IMR-90 (cell line): Measurements from ENCODE around the gene RADIL. TPM values are rescaled to one million over a fixed set of nuclear protein-coding genes. Genes with fewer than 3 reads are reported as not detected.

Source experiments
- ATAC-seq: fragments of 200-7000 bp; cut with Tn5 transposase; 2 replicates; pipeline ENCODE4 v1.9.1; 2020; ENCODE audit warnings: low read depth, mild to moderate bottlenecking, moderate library complexity
- BruUV-seq: library from RNA; stranded (reverse); fragments of 400-500 nt; replicated peaks from 2 replicates; lab custom pipeline; 2021; lab: Mats Ljungman, UMichigan
- CTCF ChIA-PET: fragments of 300-600 bp; formaldehyde crosslinking; extraction: SDS; loops from one replicate; lab custom pipeline; 2021; ENCODE audit warnings: antibody characterized with exemption; lab: Yijun Ruan, JAX
- POLR2A ChIA-PET: fragments of 300-600 bp; sonication (Branson Sonifier 250); formaldehyde crosslinking; loops from one replicate; lab custom pipeline; 2022; ENCODE audit warnings: antibody characterized with exemption; ENCODE audit not compliant: unreplicated experiment; lab: Charles Lee
- DNase-seq: peaks from one replicate; pipeline ENCODE4 v3.0.0; 2013
- H2AFZ ChIP-seq: replicated peaks from 2 replicates; pipeline ENCODE3; 2013; ENCODE audit warnings: low read length, mild to moderate bottlenecking; ENCODE audit not compliant: poor library complexity
- H2AK5ac ChIP-seq: 2 replicates; pipeline ENCODE4 v1.6.1; 2013; ENCODE audit warnings: low read depth, low read length, inconsistent platforms
- H2AK9ac ChIP-seq: replicated peaks from 2 replicates; pipeline ENCODE3; 2013; ENCODE audit warnings: mild to moderate bottlenecking, low read depth, low read length, moderate library complexity; ENCODE audit not compliant: poor library complexity
- H2BK120ac ChIP-seq: 2 replicates; pipeline ENCODE4 v1.6.1; 2013; ENCODE audit warnings: low read depth, low read length, inconsistent platforms
- H2BK15ac ChIP-seq: 3 replicates; pipeline ENCODE4 v1.6.1; 2013; ENCODE audit warnings: low read depth, low read length, inconsistent platforms
- H2BK20ac ChIP-seq: 2 replicates; pipeline ENCODE4 v1.6.1; 2013; ENCODE audit warnings: low read depth, mild to moderate bottlenecking, inconsistent platforms, low read length, moderate library complexity
- H2BK5ac ChIP-seq: 2 replicates; pipeline ENCODE4 v1.6.1; 2013; ENCODE audit warnings: mild to moderate bottlenecking, low read depth, low read length, inconsistent platforms; ENCODE audit not compliant: poor library complexity, severe bottlenecking
- H3K14ac ChIP-seq: replicated peaks from 2 replicates; pipeline ENCODE4 v1.6.1; 2013; ENCODE audit warnings: low read depth, low read length, inconsistent platforms
- H3K18ac ChIP-seq: 2 replicates; pipeline ENCODE4 v1.6.1; 2013; ENCODE audit warnings: low read depth, low read length, control low read depth
- H3K23ac ChIP-seq: 2 replicates; pipeline ENCODE4 v1.6.1; 2013; ENCODE audit warnings: low read depth, low read length, inconsistent platforms
- H3K27ac ChIP-seq: 2 replicates; pipeline ENCODE4 v1.5.1; 2013; ENCODE audit warnings: mild to moderate bottlenecking, control low read depth, low read length; ENCODE audit not compliant: insufficient read depth
- H3K27me3 ChIP-seq: 2 replicates; pipeline ENCODE4 v1.6.1; 2013; ENCODE audit warnings: low read length; ENCODE audit not compliant: control insufficient read depth, insufficient read depth
- H3K36me3 ChIP-seq: 2 replicates; pipeline ENCODE4 v1.6.1; 2013; ENCODE audit warnings: low read length, mixed read lengths; ENCODE audit not compliant: control insufficient read depth, insufficient read depth
- H3K4ac ChIP-seq: 2 replicates; pipeline ENCODE4 v1.6.1; 2013; ENCODE audit warnings: low read depth, low read length, inconsistent platforms
- H3K4me1 ChIP-seq: 2 replicates; pipeline ENCODE4 v1.6.1; 2013; ENCODE audit warnings: low read length, mixed read lengths; ENCODE audit not compliant: control insufficient read depth, insufficient read depth
- H3K4me2 ChIP-seq: 2 replicates; pipeline ENCODE4 v1.6.1; 2013; ENCODE audit warnings: low read depth, mild to moderate bottlenecking, control low read depth, low read length, moderate library complexity
- H3K4me3 ChIP-seq: 2 replicates; pipeline ENCODE4 v1.5.1; 2013; ENCODE audit warnings: low read depth, mild to moderate bottlenecking, control low read depth, low read length, moderate library complexity; ENCODE audit not compliant: insufficient read depth
- H3K56ac ChIP-seq: 2 replicates; pipeline ENCODE4 v1.6.1; 2013; ENCODE audit warnings: low read length, inconsistent platforms; ENCODE audit not compliant: insufficient read depth; ENCODE audit errors: extremely low read depth
- H3K79me1 ChIP-seq, 2 experiments: 2 replicates each; pipeline ENCODE4 v1.6.1; 2013; ENCODE audit warnings: low read length in 2 of 2, inconsistent platforms in 1 of 2, low read depth in 1 of 2
- H3K9ac ChIP-seq: 2 replicates; pipeline ENCODE4 v1.6.1; 2013; ENCODE audit warnings: low read depth, low read length, control low read depth
- H3K9me1 ChIP-seq: 2 replicates; pipeline ENCODE4 v1.6.1; 2013; ENCODE audit warnings: low read length, inconsistent platforms; ENCODE audit not compliant: insufficient read depth
- H3K9me3 ChIP-seq: 2 replicates; pipeline ENCODE4 v1.6.1; 2013; ENCODE audit warnings: low read length; ENCODE audit not compliant: control insufficient read depth, insufficient read depth
- H4K20me1 ChIP-seq: 2 replicates; pipeline ENCODE4 v1.6.1; 2013; ENCODE audit warnings: low read length, inconsistent platforms; ENCODE audit not compliant: insufficient read depth
- H4K5ac ChIP-seq: 2 replicates; pipeline ENCODE4 v1.6.1; 2013; ENCODE audit warnings: mild to moderate bottlenecking, low read depth, low read length, control low read depth
- H4K8ac ChIP-seq, 2 experiments: 2 replicates each; pipeline ENCODE4 v1.6.1; 2013; ENCODE audit warnings: low read depth in 2 of 2, low read length in 2 of 2, control low read depth in 1 of 2, inconsistent platforms in 1 of 2
- H4K91ac ChIP-seq: 2 replicates; pipeline ENCODE4 v1.6.1; 2013; ENCODE audit warnings: low read depth, low read length, inconsistent platforms; ENCODE audit not compliant: insufficient read depth
- CEBPB ChIP-seq: IDR thresholded peaks from 2 replicates; pipeline ENCODE4 v1.6.1; 2012; ENCODE audit warnings: low read depth, low read length, improper control_type of control experiment
- FOS ChIP-seq: fragments of 150-350 bp; IDR thresholded peaks from 2 replicates; pipeline ENCODE4 v1.6.1; 2016; ENCODE audit warnings: low read depth, low read length
- MAFK ChIP-seq: IDR thresholded peaks from 2 replicates; pipeline ENCODE4 v1.6.1; 2012; ENCODE audit warnings: low read depth, low read length, improper control_type of control experiment
- MAZ ChIP-seq: IDR thresholded peaks from 2 replicates; pipeline ENCODE4 v1.6.1; 2012; ENCODE audit warnings: low read depth, mild to moderate bottlenecking, low read length, improper control_type of control experiment, moderate library complexity, borderline replicate concordance
- NFE2L2 ChIP-seq: fragments of 150-350 bp; IDR thresholded peaks from 2 replicates; pipeline ENCODE4 v1.6.1; 2016; ENCODE audit warnings: low read depth, mild to moderate bottlenecking, low read length
- RAD21 ChIP-seq: IDR thresholded peaks from 2 replicates; pipeline ENCODE4 v1.6.1; 2012; ENCODE audit warnings: low read length, improper control_type of control experiment
- RCOR1 ChIP-seq: IDR thresholded peaks from 2 replicates; pipeline ENCODE4 v1.6.1; 2012; ENCODE audit warnings: mild to moderate bottlenecking, low read length, improper control_type of control experiment; ENCODE audit not compliant: insufficient replicate concordance
- RFX5 ChIP-seq: IDR thresholded peaks from 2 replicates; pipeline ENCODE4 v1.8.0; 2012; ENCODE audit warnings: low read depth, mild to moderate bottlenecking, low read length, moderate library complexity
- SMC3 ChIP-seq: fragments of 150-350 bp; IDR thresholded peaks from 2 replicates; pipeline ENCODE4 v1.6.1; 2016; ENCODE audit warnings: low read depth, mild to moderate bottlenecking, antibody characterized with exemption, low read length, moderate library complexity
- WGBS, 2 experiments: methylation state at CpG; one replicate each; pipeline versions ENCODE4 v1.1.5 to v1.1.7; 2013; ENCODE audit warnings: missing lambda C conversion rate in 2 of 2; ENCODE audit not compliant: insufficient read length in 1 of 2; ENCODE audit errors: extremely low coverage in 2 of 2; 5-methylcytosine and 5-hydroxymethylcytosine counted together
- dilution Hi-C: fragments of 300-500 bp; cut with HindIII; formaldehyde crosslinking; loops from one replicate; pipeline ENCODE4 v1.14.3; 2018; ENCODE audit warnings: low sequenced_read_pairs; ENCODE audit not compliant: unreplicated experiment
- in situ Hi-C: fragments of 300-500 bp; cut with MboI; formaldehyde crosslinking; loops from 3 replicates; pipeline ENCODE4 v1.14.3; 2019; ENCODE audit warnings: low sequenced_read_pairs, inconsistent platforms, mixed read lengths
- intact Hi-C: fragments of 100-400 bp; cut with micrococcal nuclease; formaldehyde crosslinking; loops from 2 replicates; pipeline ENCODE4 v1.10.0; 2022
- polyA plus RNA-seq, 3 experiments: library from polyadenylated mRNA; depleted of rRNA; stranded (reverse); fragments of >200 nt; gene quantifications; 2 replicates each; pipeline ENCODE4 v1.2.3, GENCODE V29; 2012; ENCODE audit warnings: low replicate concordance in 1 of 3
- total RNA-seq: library from RNA; depleted of rRNA; stranded (reverse); fragments of >200 nt; gene quantifications from 2 replicates; pipeline ENCODE4 v1.2.3, GENCODE V29; 2012
- TF ChIP-seq, protein P1 (sequence below): fragments of 150-350 bp; IDR thresholded peaks from 2 replicates; pipeline ENCODE4 v1.6.1; 2016; ENCODE audit warnings: low read depth, mild to moderate bottlenecking, low read length, moderate library complexity, borderline replicate concordance
- TF ChIP-seq, protein P2 (sequence below): fragments of 150-350 bp; IDR thresholded peaks from 2 replicates; pipeline ENCODE4 v1.6.1; 2017; ENCODE audit warnings: mild to moderate bottlenecking, antibody characterized with exemption, low read length, low read depth
- TF ChIP-seq, protein P3 (sequence below): conservative IDR thresholded peaks from 2 replicates; pipeline ENCODE4 v1.5.1; 2012; ENCODE audit warnings: mild to moderate bottlenecking, low read depth, low read length, improper control_type of control experiment

Gene RADIL
- total and polyA plus RNA-seq, 2 of the 4 experiments (the other 2 are of a cell fraction): 0.18 to 0.48 TPM

DNA sequence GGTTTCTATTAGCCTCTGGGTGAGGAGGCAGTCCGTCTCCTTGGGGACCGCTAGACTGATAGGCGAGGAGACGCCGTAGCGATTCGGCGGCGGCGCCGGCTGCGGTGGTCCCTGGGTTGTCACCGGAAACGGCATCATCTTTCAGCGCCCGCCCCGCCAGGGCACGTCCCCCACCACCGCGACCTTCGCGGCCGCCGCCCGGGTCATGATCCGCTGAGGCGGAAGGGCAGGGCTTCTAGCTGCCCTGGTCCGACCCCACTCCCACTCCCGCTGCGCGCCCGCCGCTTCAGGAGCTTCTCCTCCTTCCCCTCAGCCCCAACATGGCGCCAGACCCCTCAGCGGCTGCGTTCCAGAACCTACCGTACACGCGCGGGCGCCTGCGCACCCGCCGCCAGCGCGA, 21.8 kb downstream of the RADIL start, which contains the start of gene PAPOLB (continued):
- TF ChIP-seq RAD21 (no peak), FOS (no peak)
- TF ChIP-seq, protein P1, sequence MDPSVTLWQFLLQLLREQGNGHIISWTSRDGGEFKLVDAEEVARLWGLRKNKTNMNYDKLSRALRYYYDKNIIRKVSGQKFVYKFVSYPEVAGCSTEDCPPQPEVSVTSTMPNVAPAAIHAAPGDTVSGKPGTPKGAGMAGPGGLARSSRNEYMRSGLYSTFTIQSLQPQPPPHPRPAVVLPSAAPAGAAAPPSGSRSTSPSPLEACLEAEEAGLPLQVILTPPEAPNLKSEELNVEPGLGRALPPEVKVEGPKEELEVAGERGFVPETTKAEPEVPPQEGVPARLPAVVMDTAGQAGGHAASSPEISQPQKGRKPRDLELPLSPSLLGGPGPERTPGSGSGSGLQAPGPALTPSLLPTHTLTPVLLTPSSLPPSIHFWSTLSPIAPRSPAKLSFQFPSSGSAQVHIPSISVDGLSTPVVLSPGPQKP: no peak

GRCh38 chr7:4861227-4861626, 22.3 kb downstream of the RADIL start:
- BruUV-seq: no TSS peak
- H3K36me3 ChIP-seq: no peaks in the 10 kb centered on the region
- H3K27me3 ChIP-seq: peaks cover 7% of the 10 kb centered on the region
- H3K27ac ChIP-seq: no peak overlapping the region
- no peak overlapping the region for H4K91ac ChIP-seq
- H2BK5ac ChIP-seq: no peak overlapping the region
- no peak overlapping the region for H2AK5ac ChIP-seq
- H4K20me1 ChIP-seq: no peaks in the 10 kb centered on the region
- H3K4me1 ChIP-seq: no peaks in the 10 kb centered on the region
- H3K9me1 ChIP-seq: no peaks in the 10 kb centered on the region
- no peak overlapping the region for H4K5ac ChIP-seq
- ChIA-PET CTCF (no interaction called here), POLR2A (no interaction called here)
- H2AK9ac ChIP-seq: no peak overlapping the region
- H2BK20ac ChIP-seq: no peak overlapping the region
- intact Hi-C loops: no loop called here
- no peak overlapping the region for H3K56ac ChIP-seq
- dilution Hi-C loops: no loop called here
- H2AFZ ChIP-seq: no peak overlapping the region
- H3K4me2 ChIP-seq: no peak overlapping the region
- H2BK15ac ChIP-seq: no peak overlapping the region
- no peaks in the 10 kb centered on the region for H3K79me1 ChIP-seq
- no peak overlapping the region for H3K14ac ChIP-seq
- no peak overlapping the region for H3K9ac ChIP-seq
- no peak for ATAC-seq
- peaks cover 4% of the 10 kb centered on the region; the same call in 1 of the 2 replicates for H3K9me3 ChIP-seq
- no peak overlapping the region for H4K8ac ChIP-seq
- H3K23ac ChIP-seq: no peak overlapping the region
- no peak overlapping the region for H3K4me3 ChIP-seq
- DNase-seq: no peak
- no CpG with 5 or more reads among the region's 11 CpGs for WGBS, 2 experiments
- no peak overlapping the region for H3K18ac ChIP-seq
- in situ Hi-C loops: no loop called here
- no peak overlapping the region for H3K4ac ChIP-seq
- no peak overlapping the region for H2BK120ac ChIP-seq
- TF ChIP-seq RCOR1 (no peak), RFX5 (no peak), MAZ (no peak), MAFK (no peak), CEBPB (no peak), SMC3 (no peak), NFE2L2 (no peak), FOS (no peak)
- TF ChIP-seq, protein P2, sequence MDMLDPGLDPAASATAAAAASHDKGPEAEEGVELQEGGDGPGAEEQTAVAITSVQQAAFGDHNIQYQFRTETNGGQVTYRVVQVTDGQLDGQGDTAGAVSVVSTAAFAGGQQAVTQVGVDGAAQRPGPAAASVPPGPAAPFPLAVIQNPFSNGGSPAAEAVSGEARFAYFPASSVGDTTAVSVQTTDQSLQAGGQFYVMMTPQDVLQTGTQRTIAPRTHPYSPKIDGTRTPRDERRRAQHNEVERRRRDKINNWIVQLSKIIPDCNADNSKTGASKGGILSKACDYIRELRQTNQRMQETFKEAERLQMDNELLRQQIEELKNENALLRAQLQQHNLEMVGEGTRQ: no peak
- TF ChIP-seq, protein P3, sequence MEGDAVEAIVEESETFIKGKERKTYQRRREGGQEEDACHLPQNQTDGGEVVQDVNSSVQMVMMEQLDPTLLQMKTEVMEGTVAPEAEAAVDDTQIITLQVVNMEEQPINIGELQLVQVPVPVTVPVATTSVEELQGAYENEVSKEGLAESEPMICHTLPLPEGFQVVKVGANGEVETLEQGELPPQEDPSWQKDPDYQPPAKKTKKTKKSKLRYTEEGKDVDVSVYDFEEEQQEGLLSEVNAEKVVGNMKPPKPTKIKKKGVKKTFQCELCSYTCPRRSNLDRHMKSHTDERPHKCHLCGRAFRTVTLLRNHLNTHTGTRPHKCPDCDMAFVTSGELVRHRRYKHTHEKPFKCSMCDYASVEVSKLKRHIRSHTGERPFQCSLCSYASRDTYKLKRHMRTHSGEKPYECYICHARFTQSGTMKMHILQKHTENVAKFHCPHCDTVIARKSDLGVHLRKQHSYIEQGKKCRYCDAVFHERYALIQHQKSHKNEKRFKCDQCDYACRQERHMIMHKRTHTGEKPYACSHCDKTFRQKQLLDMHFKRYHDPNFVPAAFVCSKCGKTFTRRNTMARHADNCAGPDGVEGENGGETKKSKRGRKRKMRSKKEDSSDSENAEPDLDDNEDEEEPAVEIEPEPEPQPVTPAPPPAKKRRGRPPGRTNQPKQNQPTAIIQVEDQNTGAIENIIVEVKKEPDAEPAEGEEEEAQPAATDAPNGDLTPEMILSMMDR: no peak
- TF ChIP-seq, protein P1: no peak
